Endothelial cell of umbilical vein (primary cell): ENCODE measurements around the gene FOXL1. TPM values are rescaled to one million over a fixed set of nuclear protein-coding genes. Genes with fewer than 3 reads are reported as not detected.

Experiments
- Bru-seq: library from RNA; stranded (reverse); fragments of 400-500 nt; gene quantifications from one replicate; lab custom pipeline; 2021; lab: Mats Ljungman, UMichigan
- BruChase-seq, 2 experiments: library from RNA; stranded (reverse); fragments of 400-500 nt; gene quantifications; one replicate each; lab custom pipeline; 2021; lab: Mats Ljungman, UMichigan
- BruUV-seq: library from RNA; stranded (reverse); fragments of 400-500 nt; replicated peaks from 2 replicates; lab custom pipeline; 2021; lab: Mats Ljungman, UMichigan
- CTCF ChIA-PET: fragments of 300-600, 350-600 bp; sonication (Branson Sonifier 250); formaldehyde crosslinking; loops from one replicate; lab custom pipeline; 2021; ENCODE audit warnings: antibody characterized with exemption, inconsistent platforms; lab: Charles Lee
- POLR2A ChIA-PET: fragments of 300-600, 350-600 bp; sonication (Branson Sonifier 250); formaldehyde crosslinking; loops from one replicate; lab custom pipeline; 2021; ENCODE audit warnings: antibody characterized with exemption, inconsistent platforms; lab: Charles Lee
- DNase-seq: peaks from one replicate; pipeline ENCODE4 v3.0.0-alpha.2; 2011; ENCODE audit warnings: low read depth, low spot score
- FAIRE-seq: peaks from 2 replicates; lab custom pipeline; 2011; peaks lifted over from hg19 to GRCh38; lab: Jason Lieb, UNC
- H2AFZ ChIP-seq: 2 replicates; pipeline ENCODE4 v1.6.0; 2012; ENCODE audit warnings: low read depth, low read length, control low read depth, inconsistent platforms
- H3K27ac ChIP-seq: 2 replicates; pipeline ENCODE4 v1.5.1; 2011; ENCODE audit warnings: low read depth, mild to moderate bottlenecking, control low read depth, low read length, moderate library complexity; ENCODE audit not compliant: insufficient read depth
- H3K27me3 ChIP-seq, 2 experiments: 2 replicates each; pipeline versions ENCODE4 v1.6.0 to v1.6.1; 2011; ENCODE audit warnings: low read length in 2 of 2, mixed read lengths in 1 of 2; ENCODE audit not compliant: control insufficient read depth in 2 of 2, insufficient read depth in 2 of 2
- H3K36me3 ChIP-seq, 2 experiments: 2 replicates in 1 of 2; 3 replicates in 1 of 2; pipeline ENCODE4 v1.5.1; 2011; ENCODE audit warnings: low read length in 2 of 2, mild to moderate bottlenecking in 1 of 2, moderate library complexity in 1 of 2; ENCODE audit not compliant: control insufficient read depth in 2 of 2, insufficient read depth in 2 of 2; ENCODE audit errors: extremely low read depth in 1 of 2
- H3K4me1 ChIP-seq: 3 replicates; pipeline ENCODE4 v1.5.1; 2011; ENCODE audit warnings: mild to moderate bottlenecking, low read length; ENCODE audit not compliant: control insufficient read depth, insufficient read depth; ENCODE audit errors: extremely low read depth
- H3K4me2 ChIP-seq: 2 replicates; pipeline ENCODE4 v1.6.1; 2011; ENCODE audit warnings: low read length, control low read depth, mixed read lengths; ENCODE audit not compliant: insufficient read depth
- H3K4me3 ChIP-seq, 3 experiments: fragments of 200-600 bp in 1 of 3; sonication (generic), shearing (Covaris generic) in 1 of 3; replicated peaks in 1 of 3; 2 replicates each; pipeline ENCODE4 v1.5.1; 2011 to 2016; ENCODE audit warnings: control low read depth in 3 of 3, low read length in 3 of 3, mild to moderate bottlenecking in 2 of 3, inconsistent platforms in 1 of 3, low read depth in 1 of 3, moderate library complexity in 1 of 3; ENCODE audit not compliant: insufficient read depth in 1 of 3
- H3K79me2 ChIP-seq: 2 replicates; pipeline ENCODE4 v1.6.0; 2012; ENCODE audit warnings: low read length, inconsistent platforms; ENCODE audit not compliant: control insufficient read depth, insufficient read depth
- H3K9ac ChIP-seq: replicated peaks from 2 replicates; pipeline ENCODE3; 2011; ENCODE audit warnings: low read length, control low read depth; ENCODE audit not compliant: insufficient read depth; ENCODE audit errors: extremely low read depth
- H3K9me1 ChIP-seq: replicated peaks from 3 replicates; pipeline ENCODE4 v1.6.0; 2011; ENCODE audit warnings: mild to moderate bottlenecking, low read length; ENCODE audit not compliant: control insufficient read depth, insufficient read depth; ENCODE audit errors: extremely low read depth
- H3K9me3 ChIP-seq: replicated peaks from 2 replicates; pipeline ENCODE4 v1.5.1; 2012; ENCODE audit warnings: low read length, inconsistent platforms; ENCODE audit not compliant: control insufficient read depth, insufficient read depth
- H4K20me1 ChIP-seq: replicated peaks from 2 replicates; pipeline ENCODE3; 2011; ENCODE audit warnings: mild to moderate bottlenecking, low read length; ENCODE audit not compliant: control insufficient read depth, insufficient read depth; ENCODE audit errors: extremely low read depth
- CTCF ChIP-seq, 2 donors: IDR thresholded peaks; 1 replicate in 1 of 2; 2 replicates in 1 of 2; pipeline ENCODE4 v1.5.1; 2011; ENCODE audit warnings: low read length in 2 of 2, mild to moderate bottlenecking in 2 of 2, moderate library complexity in 2 of 2, control low read depth in 1 of 2, inconsistent platforms in 1 of 2, low read depth in 1 of 2; ENCODE audit not compliant: insufficient read depth in 1 of 2; ENCODE audit errors: extremely low read depth in 1 of 2
- FOS ChIP-seq: IDR thresholded peaks from 2 replicates; pipeline ENCODE4 v1.6.1; 2011; ENCODE audit warnings: mild to moderate bottlenecking, low read length, moderate library complexity, borderline replicate concordance; ENCODE audit not compliant: insufficient read depth
- GATA2 ChIP-seq: IDR thresholded peaks from 2 replicates; pipeline ENCODE4 v1.7.0; 2011; ENCODE audit warnings: low read depth, mild to moderate bottlenecking, moderate library complexity, mixed read lengths, low read length; ENCODE audit not compliant: insufficient read length, insufficient read depth
- JUN ChIP-seq: IDR thresholded peaks from 2 replicates; pipeline ENCODE4 v1.6.1; 2011; ENCODE audit warnings: borderline replicate concordance, low read depth; ENCODE audit not compliant: insufficient read length, insufficient read depth
- MAX ChIP-seq: IDR thresholded peaks from 2 replicates; pipeline ENCODE4 v1.6.1; 2011; ENCODE audit not compliant: insufficient read depth, insufficient read length
- MYC ChIP-seq: IDR thresholded peaks from one replicate; pipeline ENCODE4 v1.6.1; 2011; ENCODE audit warnings: mild to moderate bottlenecking, low read depth, low read length
- POLR2A ChIP-seq: IDR thresholded peaks from 2 replicates; pipeline ENCODE4 v1.6.1; 2012; ENCODE audit warnings: low read depth, mild to moderate bottlenecking, control low read depth, low read length
- POLR2AphosphoS5 ChIP-seq: IDR thresholded peaks from 2 replicates; pipeline ENCODE4 v1.6.1; 2012; ENCODE audit warnings: low read depth, mild to moderate bottlenecking, control low read depth, low read length, moderate library complexity; ENCODE audit not compliant: insufficient read depth
- dilution Hi-C: fragments of 300-500 bp; cut with MboI; formaldehyde crosslinking; loops from one replicate; pipeline ENCODE4 v1.15.0; 2019; ENCODE audit warnings: low sequenced_read_pairs; ENCODE audit not compliant: extremely low pct_ligation_motif_present
- intact Hi-C: fragments of 100-400 bp; cut with micrococcal nuclease; formaldehyde crosslinking; loops from one replicate; pipeline ENCODE4 v1.10.0; 2022
- long read RNA-seq: library from polyadenylated mRNA; stranded (forward); transcript quantifications from one replicate; pipeline ENCODE4 v2.0.0, GENCODE V29; 2021
- polyA minus RNA-seq, 3 experiments: library from RNA; depleted of rRNA, polyadenylated mRNA; stranded (reverse); fragments of >200 nt; gene quantifications; 1 replicate in 1 of 3; 2 replicates in 2 of 3; pipeline ENCODE4 v1.2.3, GENCODE V29; 2011
- polyA plus RNA-seq, 4 experiments: library from polyadenylated mRNA; depleted of rRNA in 3 of 4; stranded (reverse) in 3 of 4; unstranded in 1 of 4; fragments of >200 nt; gene quantifications; 2 replicates each; pipeline versions ENCODE4 v1.2.1 to v1.2.3, GENCODE V29; 2011 to 2012; ENCODE audit warnings: missing spikeins in 1 of 4
- total RNA-seq: library from RNA; stranded (reverse); gene quantifications from 2 replicates; pipeline ENCODE4 v1.2.3, GENCODE V29; 2021

FOXL1 gene
- 3.8 and 4.2 TPM in 2 replicates for total RNA-seq
- polyA plus RNA-seq: 2.8 and 3.2 TPM in 2 replicates
- 1.0 and 1.5 TPM in 2 replicates for polyA plus RNA-seq (2011; cell fraction: cytosol; rRNA removed)
- polyA plus RNA-seq (2011; cell fraction: nucleus; rRNA removed): 1.8 and 3.0 TPM in 2 replicates
- 1.1 and 1.4 TPM in 2 replicates for polyA plus RNA-seq (2012)
- polyA minus RNA-seq: 0.78 and 0.98 TPM in 2 replicates
- 2.5 TPM for polyA minus RNA-seq (2011; cell fraction: cytosol; rRNA and poly(A)+ RNA removed)
- polyA minus RNA-seq (2011; cell fraction: nucleus; rRNA and poly(A)+ RNA removed): 1.9 and 4.6 TPM in 2 replicates
- percentile 60 among the genes with signal in this experiment for Bru-seq, nascent RNA
- BruChase-seq, experiment 1, labeled RNA remaining after a 6-hour chase: percentile 81 among the genes with signal in this experiment
- BruChase-seq, experiment 2, labeled RNA remaining after a 2-hour chase: percentile 73 among the genes with signal in this experiment
- long read RNA-seq, partial matches to known transcripts: 0 of 5 reads
- long read RNA-seq, other reads (novel, unspliced or antisense): 1 of 5 reads

- Histone ChIP-seq H3K36me3 (peaks cover 0 to 5% of the 10 kb centered on the region in 2 experiments), H3K4me2 (peak within 1 kb of the TSS; percentile 84), H3K27me3 (no peaks in the 10 kb centered on the region), H4K20me1 (no peaks in the 10 kb centered on the region), H3K79me2 (peaks cover 44% of the 10 kb centered on the region), H3K4me1 (peaks cover 35% of the 10 kb centered on the region), H3K9ac (peak within 1 kb of the TSS; percentile 82), H3K27ac (peak within 1 kb of the TSS; percentile 82), H2AFZ (no peak within 1 kb of the TSS), H3K4me3 (peak within 1 kb of the TSS in 1 of 3 experiments; percentile 67), H3K9me1 (no peaks in the 10 kb centered on the region), H3K9me3 (no peaks in the 10 kb centered on the region)
- DNase-seq (peak; percentile 43), FAIRE-seq (no peak)
- dilution Hi-C loops: no loop called here
- TF ChIP-seq MAX: no peak
- TF ChIP-seq POLR2A: no peak
- TF ChIP-seq GATA2: no peak
- TF ChIP-seq POLR2AphosphoS5: no peak
- TF ChIP-seq FOS: no peak
- no peak for TF ChIP-seq MYC
- no peak for TF ChIP-seq CTCF (IDR thresholded peaks at IDR 0.05; ENCODE audit: extremely low read depth in 1 of 2, insufficient read depth in 1 of 2, low read depth in 1 of 2, low read length in 2 of 2)
- TF ChIP-seq JUN: no peak
- intact Hi-C loops: no loop called here
- no TSS peak for BruUV-seq
- POLR2A ChIA-PET: no interaction called here
- CTCF ChIA-PET: interaction anchor here (0.7 to 1.7 kb wide), 6 partner anchors 14 to 485 kb away, joined by 3 to 6 read pairs (median 3); no protein-coding TSS in a partner anchor
These were observed at the start of gene FOXL1 for GRCh38 chr16:86578061-86578599. Gene FOXL1 (plus strand): TSS chr16:86578549. CDS start chr16:86578724, 175 bp downstream.
